Fibroblast of mammary gland (primary cell): ENCODE results near the gene TRIP10.

Source experiments
- DNase-seq: peaks from one replicate; pipeline ENCODE4 v3.0.0-alpha.2; 2010; ENCODE audit warnings: low read depth
- H3K4me3 ChIP-seq: 2 replicates; pipeline ENCODE4 v1.5.1; 2011; ENCODE audit warnings: low read depth, mild to moderate bottlenecking, low read length, moderate library complexity; ENCODE audit not compliant: control insufficient read depth
- TF ChIP-seq, protein P1 (sequence below): conservative IDR thresholded peaks from 2 replicates; pipeline ENCODE4 v1.5.1; 2011; ENCODE audit warnings: low read depth, low read length, inconsistent platforms; ENCODE audit not compliant: control insufficient read depth, insufficient read depth

Gene TRIP10

DNA sequence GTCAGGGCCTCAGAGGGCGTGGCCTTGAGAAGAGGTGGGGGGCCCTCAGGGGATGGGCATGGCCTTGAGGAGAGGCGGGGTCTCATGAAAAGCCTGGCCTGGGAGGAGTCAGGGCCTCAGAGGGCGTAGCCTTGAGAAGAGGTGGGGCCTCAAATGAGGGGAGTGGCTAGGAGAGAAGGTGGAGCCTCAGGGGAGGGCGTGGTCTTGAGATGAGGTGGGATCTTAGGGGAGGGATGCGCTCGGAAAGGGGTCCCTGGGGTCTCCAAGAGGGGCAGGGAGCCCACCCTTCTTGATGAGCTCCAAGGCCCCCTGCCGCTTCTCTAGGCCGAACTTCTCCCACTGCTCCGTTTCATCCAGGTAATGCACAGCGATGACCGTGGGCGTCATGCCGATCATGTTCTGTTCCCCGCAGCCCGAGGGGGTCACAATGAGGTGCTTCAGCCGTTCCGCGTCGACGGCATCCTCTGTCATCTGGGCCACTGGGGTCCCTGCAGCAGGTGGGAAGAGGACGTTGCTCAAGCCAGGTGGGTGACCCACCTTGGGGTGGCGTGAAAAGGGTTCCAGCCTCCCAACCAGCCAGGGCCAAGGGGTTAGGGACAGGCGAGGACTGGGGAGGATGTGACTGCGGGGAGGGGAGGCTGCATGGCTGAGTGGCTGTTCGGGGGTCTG is 45.2 kb upstream of the TRIP10 start:
- TF ChIP-seq, protein P1, sequence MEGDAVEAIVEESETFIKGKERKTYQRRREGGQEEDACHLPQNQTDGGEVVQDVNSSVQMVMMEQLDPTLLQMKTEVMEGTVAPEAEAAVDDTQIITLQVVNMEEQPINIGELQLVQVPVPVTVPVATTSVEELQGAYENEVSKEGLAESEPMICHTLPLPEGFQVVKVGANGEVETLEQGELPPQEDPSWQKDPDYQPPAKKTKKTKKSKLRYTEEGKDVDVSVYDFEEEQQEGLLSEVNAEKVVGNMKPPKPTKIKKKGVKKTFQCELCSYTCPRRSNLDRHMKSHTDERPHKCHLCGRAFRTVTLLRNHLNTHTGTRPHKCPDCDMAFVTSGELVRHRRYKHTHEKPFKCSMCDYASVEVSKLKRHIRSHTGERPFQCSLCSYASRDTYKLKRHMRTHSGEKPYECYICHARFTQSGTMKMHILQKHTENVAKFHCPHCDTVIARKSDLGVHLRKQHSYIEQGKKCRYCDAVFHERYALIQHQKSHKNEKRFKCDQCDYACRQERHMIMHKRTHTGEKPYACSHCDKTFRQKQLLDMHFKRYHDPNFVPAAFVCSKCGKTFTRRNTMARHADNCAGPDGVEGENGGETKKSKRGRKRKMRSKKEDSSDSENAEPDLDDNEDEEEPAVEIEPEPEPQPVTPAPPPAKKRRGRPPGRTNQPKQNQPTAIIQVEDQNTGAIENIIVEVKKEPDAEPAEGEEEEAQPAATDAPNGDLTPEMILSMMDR: no peak
- H3K4me3 ChIP-seq: no peak overlapping the region
- DNase-seq: no peak

DNA sequence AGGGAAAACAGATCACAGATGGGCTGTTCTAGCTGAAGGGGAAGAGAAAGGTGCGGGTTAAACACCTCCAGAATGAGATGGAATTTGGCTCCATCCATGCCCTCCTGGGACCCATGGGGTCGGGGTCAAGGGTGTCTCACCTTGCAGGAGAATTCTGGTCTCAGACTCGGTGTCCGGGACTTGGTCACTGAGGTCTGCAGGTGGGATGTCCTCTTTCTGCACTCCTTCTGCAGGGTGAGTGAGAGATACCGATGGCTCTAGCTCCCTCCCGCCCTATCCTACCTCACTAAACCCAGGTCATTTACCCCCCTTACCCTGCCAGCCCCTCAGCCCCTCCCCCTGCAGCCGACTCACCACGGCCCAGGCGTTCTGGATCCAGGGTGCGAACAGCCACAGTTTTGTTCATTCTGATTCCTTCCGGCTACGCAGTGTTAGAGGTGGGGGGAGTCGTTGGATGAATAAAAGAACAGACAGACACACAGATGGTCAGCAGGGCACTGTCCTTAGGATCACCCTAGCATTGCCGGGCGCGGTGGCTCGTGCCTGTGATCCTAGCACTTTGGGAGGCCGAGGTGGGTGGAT is 43.1 kb upstream of the TRIP10 start:
- no peak overlapping the region for H3K4me3 ChIP-seq
- TF ChIP-seq, protein P1: no peak
- DNase-seq: no peak

GRCh38 chr19:6697291-6697690 is 42.2 kb upstream of the TRIP10 start:
- TF ChIP-seq, protein P1: no peak
- no peak for DNase-seq
- no peak overlapping the region for H3K4me3 ChIP-seq

- TF ChIP-seq, protein P1: no peak
- H3K4me3 ChIP-seq: no peak overlapping the region
- no peak for DNase-seq
Observed at GRCh38 chr19:6699935-6700334, 39.5 kb upstream of the TRIP10 start.

DNA sequence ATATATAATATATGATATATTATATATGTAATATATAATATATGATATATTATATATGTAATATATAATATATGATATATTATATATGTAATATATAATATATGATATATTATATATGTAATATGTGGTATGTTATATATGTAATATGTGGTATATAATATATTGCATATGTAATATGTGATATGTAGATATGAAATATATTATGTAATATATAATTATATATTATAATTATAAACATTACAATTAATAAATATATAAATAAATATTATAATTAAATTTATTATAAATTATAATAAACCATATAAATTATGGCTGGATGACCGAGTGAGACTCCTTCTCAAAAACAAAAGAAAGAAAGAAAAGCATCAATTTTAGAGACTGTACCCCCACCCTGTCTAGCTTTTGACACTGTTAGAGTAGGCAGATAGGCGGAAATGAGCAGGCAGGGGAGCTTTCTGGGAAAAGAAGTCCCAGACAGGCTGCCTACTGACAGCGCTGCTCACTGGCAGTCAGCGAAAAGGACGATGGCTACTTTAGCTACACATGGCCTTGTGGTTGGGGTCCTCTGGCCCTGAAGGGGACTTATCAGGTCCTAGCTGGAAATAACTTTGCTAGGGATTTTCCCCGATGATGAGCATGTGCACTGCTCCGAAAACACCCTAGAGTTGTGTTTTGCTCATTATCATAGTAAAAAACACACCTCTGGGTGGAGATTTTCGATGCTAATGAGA is 38.7 kb upstream of the TRIP10 start:
- TF ChIP-seq, protein P1: no peak
- DNase-seq: no peak
- H3K4me3 ChIP-seq: no peak overlapping the region

- no peak overlapping the region for H3K4me3 ChIP-seq
- DNase-seq: no peak
- TF ChIP-seq, protein P1: no peak
Observed at GRCh38 chr19:6705931-6706632, 33.4 kb upstream of the TRIP10 start.
